ENCODE data around the gene CACNB4.
"Not testable (repeated sequence)": the region's sequence is repeated elsewhere in the genome, so short reads cannot be mapped to it uniquely, and the experiment has no call there.

The CACNB4 gene

DNA sequence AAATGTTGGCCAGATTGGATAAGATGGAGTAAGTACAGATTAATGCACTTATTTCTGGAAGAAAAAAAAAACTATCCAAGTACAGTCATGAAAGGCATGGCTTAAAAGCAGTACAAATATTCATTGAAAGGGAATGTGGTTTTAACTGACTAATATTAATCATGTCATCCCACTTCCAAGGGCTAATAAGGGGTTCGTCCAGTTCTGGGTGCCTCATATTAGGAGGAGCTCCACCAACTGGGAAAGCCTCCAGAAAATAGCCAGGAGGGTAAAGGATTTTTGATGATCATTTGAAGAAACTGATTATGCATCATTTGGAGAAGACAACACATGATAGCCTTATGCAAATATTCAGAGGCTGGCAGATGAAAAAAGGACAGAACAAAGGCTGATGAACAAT is 155.4 kb downstream of the CACNB4 start:
- TF ChIP-seq, protein P1, sequence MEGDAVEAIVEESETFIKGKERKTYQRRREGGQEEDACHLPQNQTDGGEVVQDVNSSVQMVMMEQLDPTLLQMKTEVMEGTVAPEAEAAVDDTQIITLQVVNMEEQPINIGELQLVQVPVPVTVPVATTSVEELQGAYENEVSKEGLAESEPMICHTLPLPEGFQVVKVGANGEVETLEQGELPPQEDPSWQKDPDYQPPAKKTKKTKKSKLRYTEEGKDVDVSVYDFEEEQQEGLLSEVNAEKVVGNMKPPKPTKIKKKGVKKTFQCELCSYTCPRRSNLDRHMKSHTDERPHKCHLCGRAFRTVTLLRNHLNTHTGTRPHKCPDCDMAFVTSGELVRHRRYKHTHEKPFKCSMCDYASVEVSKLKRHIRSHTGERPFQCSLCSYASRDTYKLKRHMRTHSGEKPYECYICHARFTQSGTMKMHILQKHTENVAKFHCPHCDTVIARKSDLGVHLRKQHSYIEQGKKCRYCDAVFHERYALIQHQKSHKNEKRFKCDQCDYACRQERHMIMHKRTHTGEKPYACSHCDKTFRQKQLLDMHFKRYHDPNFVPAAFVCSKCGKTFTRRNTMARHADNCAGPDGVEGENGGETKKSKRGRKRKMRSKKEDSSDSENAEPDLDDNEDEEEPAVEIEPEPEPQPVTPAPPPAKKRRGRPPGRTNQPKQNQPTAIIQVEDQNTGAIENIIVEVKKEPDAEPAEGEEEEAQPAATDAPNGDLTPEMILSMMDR (conservative IDR thresholded peaks at IDR 0.05; ENCODE audit: low read depth, low read length) = no peak
- no peak for DNase-seq (ENCODE audit: low read depth)
- no peak overlapping the region for H3K4me3 ChIP-seq (ENCODE audit: low read length)

GRCh38 chr2:151942540-151943205 is 156.2 kb downstream of the CACNB4 start:
- not testable (repeated sequence) for DNase-seq (ENCODE audit: low read depth); H3K4me3 ChIP-seq (ENCODE audit: low read length)

GRCh38 chr2:151937966-151938365 is 160.9 kb downstream of the CACNB4 start:
- no peak overlapping the region for H3K4me3 ChIP-seq (ENCODE audit: low read length)
- no peak for DNase-seq (ENCODE audit: low read depth)
- TF ChIP-seq, protein P1 (conservative IDR thresholded peaks at IDR 0.05; ENCODE audit: low read depth, low read length) = no peak

- TF ChIP-seq, protein P1 (conservative IDR thresholded peaks at IDR 0.05; ENCODE audit: low read depth, low read length) = no peak
- DNase-seq (ENCODE audit: low read depth) = no peak
- H3K4me3 ChIP-seq (ENCODE audit: low read length) = no peak overlapping the region
Observed at GRCh38 chr2:151936626-151937025, 162.2 kb downstream of the CACNB4 start.

DNA sequence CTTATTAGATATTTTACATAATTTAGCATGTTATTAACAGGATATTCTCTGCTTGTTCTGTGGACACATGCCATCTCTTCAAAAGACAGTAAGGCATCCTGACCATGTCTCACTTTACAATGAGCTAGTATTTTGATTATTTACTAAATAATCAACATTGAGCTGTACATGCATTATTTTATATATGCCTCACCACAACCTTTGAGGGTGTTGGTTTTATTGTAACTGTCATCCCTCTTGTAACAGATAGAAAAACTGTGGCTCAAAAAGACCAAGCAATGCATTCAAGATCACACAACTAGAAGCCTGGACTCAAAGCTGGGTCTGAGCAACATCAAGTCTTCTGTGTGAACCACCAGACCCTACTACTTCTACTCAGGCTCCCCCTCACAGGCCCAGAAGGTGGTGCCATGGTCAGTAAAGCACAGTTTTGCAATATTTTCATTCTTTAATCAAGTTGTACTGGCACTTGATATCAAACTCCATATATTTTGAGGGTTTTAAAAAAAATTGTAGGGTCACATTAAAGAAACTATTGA is 165.5 kb downstream of the CACNB4 start:
- no peak overlapping the region for H3K4me3 ChIP-seq (ENCODE audit: low read length)
- TF ChIP-seq, protein P1 (conservative IDR thresholded peaks at IDR 0.05; ENCODE audit: low read depth, low read length) = no peak
- no peak for DNase-seq (ENCODE audit: low read depth)

GRCh38 chr2:151931756-151932155 is 167.1 kb downstream of the CACNB4 start:
- DNase-seq (ENCODE audit: low read depth) = no peak
- no peak overlapping the region for H3K4me3 ChIP-seq (ENCODE audit: low read length)
- TF ChIP-seq, protein P1 (conservative IDR thresholded peaks at IDR 0.05; ENCODE audit: low read depth, low read length) = no peak

- TF ChIP-seq, protein P1 (conservative IDR thresholded peaks at IDR 0.05; ENCODE audit: low read depth, low read length) = no peak
- no peak for DNase-seq (ENCODE audit: low read depth)
- H3K4me3 ChIP-seq (ENCODE audit: low read length) = no peak overlapping the region
Observed at GRCh38 chr2:151931030-151931611, 167.7 kb downstream of the CACNB4 start.

All from retinal pigment epithelial cell (primary cell).